Neural cell (in vitro differentiated cells): ENCODE data around the gene CDKAL1. TPM values are rescaled to one million over a fixed set of nuclear protein-coding genes. Genes with fewer than 3 reads are reported as not detected.

ENCODE experiments used
- H2AFZ ChIP-seq: fragments of 200-600, 300-800 bp; sonication (generic), shearing (Covaris generic); 2 replicates; pipeline ENCODE4 v1.6.0; 2014; ENCODE audit warnings: low read depth, mild to moderate bottlenecking, antibody characterized with exemption, low read length, moderate library complexity
- H3F3A ChIP-seq: fragments of 200-600 bp; shearing (Covaris generic); 2 replicates; pipeline ENCODE4 v1.6.1; 2016; ENCODE audit warnings: mild to moderate bottlenecking, moderate library complexity, mixed read lengths, antibody characterized with exemption, low read length; ENCODE audit not compliant: insufficient read depth, poor library complexity, severe bottlenecking
- H3K27ac ChIP-seq: fragments of 200-600, 300-800 bp; sonication (generic), shearing (Covaris generic); 2 replicates; pipeline ENCODE4 v1.5.1; 2014; ENCODE audit warnings: mild to moderate bottlenecking, low read length, moderate library complexity
- H3K27me3 ChIP-seq: fragments of 300-800, 200-600 bp; sonication (generic), shearing (Covaris generic); 2 replicates; pipeline ENCODE4 v1.6.0; 2014; ENCODE audit warnings: mild to moderate bottlenecking, low read depth, low read length, moderate library complexity; ENCODE audit not compliant: insufficient read depth
- H3K36me3 ChIP-seq: fragments of 300-800, 200-600 bp; sonication (generic), shearing (Covaris generic); 2 replicates; pipeline ENCODE4 v1.5.1; 2014; ENCODE audit warnings: mild to moderate bottlenecking, antibody characterized with exemption, low read length, moderate library complexity; ENCODE audit not compliant: insufficient read depth
- H3K4me2 ChIP-seq: fragments of 300-800, 200-600 bp; sonication (generic), shearing (Covaris generic); 2 replicates; pipeline ENCODE4 v1.6.0; 2014; ENCODE audit warnings: mild to moderate bottlenecking, low read length
- H3K4me3 ChIP-seq: fragments of 300-800, 200-600 bp; sonication (generic), shearing (Covaris generic); 2 replicates; pipeline ENCODE4 v1.5.1; 2014; ENCODE audit warnings: mild to moderate bottlenecking, low read length, moderate library complexity
- H3K79me2 ChIP-seq: fragments of 200-600 bp; shearing (Covaris generic); replicated peaks from 2 replicates; pipeline ENCODE4 v1.6.0; 2014; ENCODE audit warnings: mild to moderate bottlenecking, low read length, moderate library complexity; ENCODE audit not compliant: insufficient read depth
- H3K9ac ChIP-seq: fragments of 300-800, 200-600 bp; sonication (generic), shearing (Covaris generic); 2 replicates; pipeline ENCODE4 v1.6.1; 2016; ENCODE audit warnings: mild to moderate bottlenecking, low read length, mixed read lengths
- H3K9me2 ChIP-seq: fragments of 200-600 bp; shearing (Covaris generic); 2 replicates; pipeline ENCODE4 v1.6.1; 2016; ENCODE audit warnings: mild to moderate bottlenecking, low read length, mixed read lengths; ENCODE audit not compliant: insufficient read depth
- H3K9me3 ChIP-seq: fragments of 200-600, 300-800 bp; sonication (generic), shearing (Covaris generic); 2 replicates; pipeline ENCODE4 v1.6.1; 2016; ENCODE audit warnings: mild to moderate bottlenecking, mixed run types, low read length, moderate library complexity, mixed read lengths
- H4K20me1 ChIP-seq: fragments of 200-600 bp; shearing (Covaris generic); 2 replicates; pipeline ENCODE4 v1.6.1; 2016; ENCODE audit warnings: mild to moderate bottlenecking, mixed run types; ENCODE audit not compliant: insufficient read depth
- EP300 ChIP-seq: fragments of 450-650 bp; conservative IDR thresholded peaks from 2 replicates; pipeline ENCODE4 v1.6.1; 2014; ENCODE audit warnings: antibody characterized with exemption, mild to moderate bottlenecking, moderate library complexity; ENCODE audit not compliant: poor library complexity, severe bottlenecking
- EZH2 ChIP-seq: fragments of 200-600, 300-800 bp; shearing (Covaris generic), sonication (generic); IDR thresholded peaks from 2 replicates; pipeline ENCODE4 v1.6.1; 2014; ENCODE audit warnings: antibody characterized with exemption, low read length, borderline replicate concordance, mild to moderate bottlenecking; ENCODE audit not compliant: insufficient read depth, poor library complexity, severe bottlenecking
- MXI1 ChIP-seq: fragments of 450-650 bp; conservative IDR thresholded peaks from 2 replicates; pipeline ENCODE4 v1.6.1; 2014; ENCODE audit warnings: antibody characterized with exemption, mild to moderate bottlenecking; ENCODE audit not compliant: poor library complexity, severe bottlenecking
- POLR2AphosphoS5 ChIP-seq: IDR thresholded peaks from 2 replicates; pipeline ENCODE4 v1.6.1; 2012
- RAD21 ChIP-seq: fragments of 450-650 bp; conservative IDR thresholded peaks from 2 replicates; pipeline ENCODE4 v1.6.1; 2014; ENCODE audit warnings: antibody characterized with exemption, mild to moderate bottlenecking, moderate library complexity
- SMC3 ChIP-seq: fragments of 450-650 bp; conservative IDR thresholded peaks from 2 replicates; pipeline ENCODE4 v1.6.1; 2014; ENCODE audit warnings: antibody characterized with exemption, mild to moderate bottlenecking, moderate library complexity; ENCODE audit not compliant: poor library complexity
- TAF1 ChIP-seq: IDR thresholded peaks from 2 replicates; pipeline ENCODE4 v1.6.1; 2012; ENCODE audit warnings: low read depth
- polyA plus RNA-seq: library from polyadenylated mRNA; depleted of rRNA; stranded (reverse); fragments of >200 nt; gene quantifications from 2 replicates; pipeline ENCODE4 v1.2.3, GENCODE V29; 2014
- TF ChIP-seq, protein P1 (sequence below): fragments of 450-650 bp; IDR thresholded peaks from 2 replicates; pipeline ENCODE4 v1.5.1; 2014; ENCODE audit warnings: antibody characterized with exemption, mild to moderate bottlenecking, moderate library complexity; ENCODE audit not compliant: poor library complexity, severe bottlenecking
- TF ChIP-seq, protein P2 (sequence below): IDR thresholded peaks from 2 replicates; pipeline ENCODE4 v1.6.1; 2012; ENCODE audit warnings: borderline replicate concordance

The CDKAL1 gene
- polyA plus RNA-seq, 1 donor from 2014 or later = 10.7 TPM

DNA sequence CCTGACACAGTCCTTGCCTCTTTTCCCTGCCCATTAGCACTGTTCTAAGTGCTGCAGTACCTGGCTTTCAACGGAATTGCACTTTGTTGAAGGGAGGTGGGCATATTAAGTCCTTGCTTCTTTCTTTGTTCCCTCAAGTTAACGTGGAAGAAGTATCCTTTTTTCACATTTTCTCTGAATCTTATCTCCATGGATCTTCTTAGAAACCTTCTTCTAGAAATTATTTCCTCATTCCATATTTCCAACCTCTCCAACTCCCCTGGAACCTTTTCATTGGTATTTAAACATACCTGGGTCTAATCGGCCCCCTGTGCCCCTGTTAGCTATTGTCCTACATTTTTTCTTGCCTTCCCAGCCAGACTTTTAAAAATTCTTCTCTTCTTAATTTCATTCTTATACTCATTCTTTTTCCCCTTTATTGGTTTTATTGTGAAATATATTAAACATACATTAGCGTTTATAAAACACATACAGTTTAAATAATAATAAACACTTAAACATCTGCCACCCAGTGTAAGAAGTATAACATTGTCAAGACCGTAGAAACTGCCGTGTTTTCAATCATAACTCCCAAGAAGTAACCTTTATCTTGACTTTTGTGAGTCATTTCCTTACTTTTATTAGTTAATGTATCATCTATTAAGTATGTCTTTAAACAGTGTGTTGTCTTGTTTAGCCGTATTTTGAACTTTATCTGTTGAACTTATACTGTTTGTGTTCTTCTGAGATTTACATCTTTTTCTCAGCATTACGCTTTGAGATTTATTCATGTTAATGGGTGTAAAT is 118.2 kb downstream of the CDKAL1 start:
- Histone ChIP-seq H3K9me2 (no peaks in the 10 kb centered on the region), H4K20me1 (no peaks in the 10 kb centered on the region), H3K4me2 (no peak overlapping the region), H3K79me2 (no peaks in the 10 kb centered on the region), H2AFZ (no peak overlapping the region), H3K27me3 (no peaks in the 10 kb centered on the region), H3K27ac (no peak overlapping the region), H3K9ac (no peak overlapping the region), H3K36me3 (no peaks in the 10 kb centered on the region), H3K9me3 (no peaks in the 10 kb centered on the region), H3K4me3 (no peak overlapping the region), H3F3A (no peaks in the 10 kb centered on the region)
- TF ChIP-seq EP300 (no peak), TAF1 (no peak)

DNA sequence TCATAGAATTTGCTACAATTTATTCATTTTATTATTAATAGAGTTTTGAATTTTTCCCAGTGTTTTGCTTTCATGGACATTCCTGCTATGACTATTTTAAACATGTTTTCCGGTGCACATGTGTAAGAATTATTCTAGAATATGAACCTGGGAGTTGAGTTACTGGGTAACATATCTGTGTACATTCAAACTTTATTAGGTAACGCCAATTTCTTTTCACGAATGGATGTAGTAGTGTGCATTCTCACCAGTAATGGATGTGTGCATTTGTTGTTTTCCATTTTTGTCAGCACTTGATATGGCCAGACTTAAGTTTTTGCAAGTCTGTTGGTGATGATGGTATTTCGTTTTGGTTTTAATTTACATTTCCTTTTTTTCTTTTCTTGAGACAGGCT is 118.8 kb downstream of the CDKAL1 start:
- H2AFZ ChIP-seq = no peak overlapping the region
- no peak overlapping the region for H3K27ac ChIP-seq
- H3K9me2 ChIP-seq = no peaks in the 10 kb centered on the region
- TF ChIP-seq EP300 = no peak
- TF ChIP-seq POLR2AphosphoS5 = no peak
- no peak for TF ChIP-seq MXI1
- TF ChIP-seq EZH2 = no peak
- TF ChIP-seq RAD21 = no peak
- TF ChIP-seq, protein P1, sequence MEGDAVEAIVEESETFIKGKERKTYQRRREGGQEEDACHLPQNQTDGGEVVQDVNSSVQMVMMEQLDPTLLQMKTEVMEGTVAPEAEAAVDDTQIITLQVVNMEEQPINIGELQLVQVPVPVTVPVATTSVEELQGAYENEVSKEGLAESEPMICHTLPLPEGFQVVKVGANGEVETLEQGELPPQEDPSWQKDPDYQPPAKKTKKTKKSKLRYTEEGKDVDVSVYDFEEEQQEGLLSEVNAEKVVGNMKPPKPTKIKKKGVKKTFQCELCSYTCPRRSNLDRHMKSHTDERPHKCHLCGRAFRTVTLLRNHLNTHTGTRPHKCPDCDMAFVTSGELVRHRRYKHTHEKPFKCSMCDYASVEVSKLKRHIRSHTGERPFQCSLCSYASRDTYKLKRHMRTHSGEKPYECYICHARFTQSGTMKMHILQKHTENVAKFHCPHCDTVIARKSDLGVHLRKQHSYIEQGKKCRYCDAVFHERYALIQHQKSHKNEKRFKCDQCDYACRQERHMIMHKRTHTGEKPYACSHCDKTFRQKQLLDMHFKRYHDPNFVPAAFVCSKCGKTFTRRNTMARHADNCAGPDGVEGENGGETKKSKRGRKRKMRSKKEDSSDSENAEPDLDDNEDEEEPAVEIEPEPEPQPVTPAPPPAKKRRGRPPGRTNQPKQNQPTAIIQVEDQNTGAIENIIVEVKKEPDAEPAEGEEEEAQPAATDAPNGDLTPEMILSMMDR = no peak
- no peak for TF ChIP-seq TAF1
- TF ChIP-seq, protein P2, sequence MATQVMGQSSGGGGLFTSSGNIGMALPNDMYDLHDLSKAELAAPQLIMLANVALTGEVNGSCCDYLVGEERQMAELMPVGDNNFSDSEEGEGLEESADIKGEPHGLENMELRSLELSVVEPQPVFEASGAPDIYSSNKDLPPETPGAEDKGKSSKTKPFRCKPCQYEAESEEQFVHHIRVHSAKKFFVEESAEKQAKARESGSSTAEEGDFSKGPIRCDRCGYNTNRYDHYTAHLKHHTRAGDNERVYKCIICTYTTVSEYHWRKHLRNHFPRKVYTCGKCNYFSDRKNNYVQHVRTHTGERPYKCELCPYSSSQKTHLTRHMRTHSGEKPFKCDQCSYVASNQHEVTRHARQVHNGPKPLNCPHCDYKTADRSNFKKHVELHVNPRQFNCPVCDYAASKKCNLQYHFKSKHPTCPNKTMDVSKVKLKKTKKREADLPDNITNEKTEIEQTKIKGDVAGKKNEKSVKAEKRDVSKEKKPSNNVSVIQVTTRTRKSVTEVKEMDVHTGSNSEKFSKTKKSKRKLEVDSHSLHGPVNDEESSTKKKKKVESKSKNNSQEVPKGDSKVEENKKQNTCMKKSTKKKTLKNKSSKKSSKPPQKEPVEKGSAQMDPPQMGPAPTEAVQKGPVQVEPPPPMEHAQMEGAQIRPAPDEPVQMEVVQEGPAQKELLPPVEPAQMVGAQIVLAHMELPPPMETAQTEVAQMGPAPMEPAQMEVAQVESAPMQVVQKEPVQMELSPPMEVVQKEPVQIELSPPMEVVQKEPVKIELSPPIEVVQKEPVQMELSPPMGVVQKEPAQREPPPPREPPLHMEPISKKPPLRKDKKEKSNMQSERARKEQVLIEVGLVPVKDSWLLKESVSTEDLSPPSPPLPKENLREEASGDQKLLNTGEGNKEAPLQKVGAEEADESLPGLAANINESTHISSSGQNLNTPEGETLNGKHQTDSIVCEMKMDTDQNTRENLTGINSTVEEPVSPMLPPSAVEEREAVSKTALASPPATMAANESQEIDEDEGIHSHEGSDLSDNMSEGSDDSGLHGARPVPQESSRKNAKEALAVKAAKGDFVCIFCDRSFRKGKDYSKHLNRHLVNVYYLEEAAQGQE = no peak
- no peak for TF ChIP-seq SMC3
- H3K4me2 ChIP-seq = no peak overlapping the region
- no peaks in the 10 kb centered on the region for H3F3A ChIP-seq
- H4K20me1 ChIP-seq = no peaks in the 10 kb centered on the region
- no peaks in the 10 kb centered on the region for H3K27me3 ChIP-seq
- H3K36me3 ChIP-seq = no peaks in the 10 kb centered on the region
- H3K9ac ChIP-seq = no peak overlapping the region
- H3K9me3 ChIP-seq = no peaks in the 10 kb centered on the region
- no peaks in the 10 kb centered on the region for H3K79me2 ChIP-seq
- H3K4me3 ChIP-seq = no peak overlapping the region
